ENCODE results near the gene TENT5C.

GRCh38 chr1:117577191-117577885 is 28.5 kb upstream of the TENT5C start:
- TF ChIP-seq BHLHE40 (IDR thresholded peaks at IDR 0.05; ENCODE audit: borderline replicate concordance) = no peak
- TF ChIP-seq SP1 (IDR thresholded peaks at IDR 0.05) = no peak
- TF ChIP-seq FOXM1 (IDR thresholded peaks at IDR 0.05; ENCODE audit: borderline replicate concordance) = no peak
- no peak for TF ChIP-seq LEF1 (IDR thresholded peaks at IDR 0.05; ENCODE audit: borderline replicate concordance)
- no peak for TF ChIP-seq TARDBP (IDR thresholded peaks at IDR 0.05)
- TF ChIP-seq SUZ12 (IDR thresholded peaks at IDR 0.05) = no peak
- no peak for TF ChIP-seq PKNOX1 (IDR thresholded peaks at IDR 0.05)
- no peak for TF ChIP-seq ARNT (IDR thresholded peaks at IDR 0.05)
- no peak for TF ChIP-seq ZNF384 (IDR thresholded peaks at IDR 0.05)

Measured in HEK293T (cell line).